HepG2 (cell line): ENCODE data around the gene OSER1. TPM values are rescaled to one million over a fixed set of nuclear protein-coding genes. Genes with fewer than 3 reads are reported as not detected.

Experiments
- AHR ChIP-seq: IDR thresholded peaks from 2 replicates; pipeline ENCODE4 v1.6.1; 2018; ENCODE audit warnings: missing genetic modification reagents, missing compliant biosample characterization
- CBX2 ChIP-seq, 2 experiments: fragments of 200-600 bp in 1 of 2; sonication (generic); formaldehyde crosslinking in 1 of 2; IDR thresholded peaks; 2 replicates each; pipeline versions ENCODE4 v1.7.0 to v1.8.1; 2018 to 2022; ENCODE audit warnings: low read depth in 2 of 2, low read length in 1 of 2, mild to moderate bottlenecking in 1 of 2, missing genetic modification reagents in 1 of 2
- CCDC6 ChIP-seq: sonication (generic); formaldehyde crosslinking; IDR thresholded peaks from 2 replicates; pipeline ENCODE4 v1.8.1; 2022; ENCODE audit warnings: mild to moderate bottlenecking, missing genetic modification reagents, moderate library complexity
- ERF ChIP-seq: IDR thresholded peaks from 2 replicates; pipeline ENCODE4 v1.6.1; 2018; ENCODE audit warnings: missing biosample characterization, missing genetic modification reagents
- ETV6 ChIP-seq: sonication (generic); formaldehyde crosslinking; conservative IDR thresholded peaks from 2 replicates; pipeline ENCODE4 v1.4.0; 2020; ENCODE audit warnings: missing genetic modification reagents
- HNF4G ChIP-seq, 2 experiments: sonication (generic) in 1 of 2; formaldehyde crosslinking in 1 of 2; IDR thresholded peaks; 2 replicates each; pipeline versions ENCODE4 v1.4.0 to v1.6.1; 2011 to 2020; ENCODE audit warnings: borderline replicate concordance in 2 of 2, low read depth in 2 of 2, mild to moderate bottlenecking in 2 of 2, low read length in 1 of 2, missing genetic modification reagents in 1 of 2, moderate library complexity in 1 of 2
- HNRNPK ChIP-seq: fragments of 200-400 bp; formaldehyde crosslinking; IDR thresholded peaks from 2 replicates; pipeline ENCODE4 v1.6.1; 2018; ENCODE audit warnings: low read length, low read depth, moderate library complexity, mild to moderate bottlenecking; ENCODE audit not compliant: poor library complexity, severe bottlenecking
- KDM1A ChIP-seq: IDR thresholded peaks from 2 replicates; pipeline ENCODE4 v1.6.1; 2016; ENCODE audit warnings: missing compliant biosample characterization
- REL ChIP-seq: sonication (generic); formaldehyde crosslinking; conservative IDR thresholded peaks from 2 replicates; pipeline ENCODE4 v1.8.0; 2022; ENCODE audit warnings: mild to moderate bottlenecking, missing genetic modification reagents, moderate library complexity
- SCMH1 ChIP-seq: sonication (generic); formaldehyde crosslinking; IDR thresholded peaks from 2 replicates; pipeline ENCODE4 v1.9.0; 2021; ENCODE audit warnings: missing genetic modification reagents, mild to moderate bottlenecking, borderline replicate concordance
- SP2 ChIP-seq: sonication (generic); formaldehyde crosslinking; IDR thresholded peaks from 2 replicates; pipeline ENCODE4 v1.5.1; 2020; ENCODE audit warnings: mild to moderate bottlenecking, missing genetic modification reagents
- TOE1 ChIP-seq: sonication (generic); formaldehyde crosslinking; IDR thresholded peaks from 2 replicates; pipeline ENCODE4 v1.4.0; 2020; ENCODE audit warnings: mild to moderate bottlenecking, missing genetic modification reagents
- ZFP41 ChIP-seq: sonication (generic); formaldehyde crosslinking; IDR thresholded peaks from 2 replicates; pipeline ENCODE4 v1.4.0; 2020; ENCODE audit warnings: mild to moderate bottlenecking, missing genetic modification reagents, borderline replicate concordance
- ZMAT3 ChIP-seq: sonication (generic); formaldehyde crosslinking; conservative IDR thresholded peaks from 2 replicates; pipeline ENCODE4 v1.7.0; 2021; ENCODE audit warnings: missing genetic modification reagents
- ZNF530 ChIP-seq: sonication (generic); formaldehyde crosslinking; IDR thresholded peaks from 2 replicates; pipeline ENCODE4 v1.5.0; 2020; ENCODE audit warnings: low read depth, mild to moderate bottlenecking, missing genetic modification reagents
- ZNF674 ChIP-seq: sonication (generic); formaldehyde crosslinking; IDR thresholded peaks from 2 replicates; pipeline ENCODE4 v1.5.0; 2020; ENCODE audit warnings: low read depth, mild to moderate bottlenecking, missing genetic modification reagents
- ZNF747 ChIP-seq: sonication (generic); formaldehyde crosslinking; IDR thresholded peaks from 2 replicates; pipeline ENCODE4 v1.8.1; 2023; ENCODE audit warnings: missing genetic modification reagents, mild to moderate bottlenecking, borderline replicate concordance
- polyA plus RNA-seq, 8 experiments: library from polyadenylated mRNA; depleted of rRNA in 3 of 8; stranded (reverse) in 7 of 8; unstranded in 1 of 8; fragments of >200 nt; fragmentation: Illumina TruSeq in 4 of 8; extraction: Trizol in 4 of 8; gene quantifications; 2 replicates each; pipeline versions ENCODE4 v1.2.1 to v1.2.3, GENCODE V29; 2011 to 2016; ENCODE audit warnings: low read depth in 4 of 8, missing spikeins in 1 of 8, mixed read lengths in 1 of 8; ENCODE audit not compliant: insufficient read depth in 1 of 8
- total RNA-seq, 5 experiments: library from RNA; depleted of rRNA; stranded (reverse); fragments of >200 nt; fragmentation: Illumina TruSeq; extraction: Trizol; gene quantifications; 2 replicates each; pipeline ENCODE4 v1.2.3, GENCODE V29; 2016; ENCODE audit warnings: low read depth in 1 of 5
- TF ChIP-seq, protein P1 (sequence below): sonication (generic); formaldehyde crosslinking; IDR thresholded peaks from 2 replicates; pipeline ENCODE4 v1.4.0; 2020; ENCODE audit warnings: missing genetic modification reagents, borderline replicate concordance
- TF ChIP-seq, protein P2 (sequence below): sonication (generic); formaldehyde crosslinking; IDR thresholded peaks from 2 replicates; pipeline ENCODE4 v1.4.0; 2020; ENCODE audit warnings: mild to moderate bottlenecking, missing genetic modification reagents

OSER1 gene
- total and polyA plus RNA-seq, 2 of the 13 experiments (the other 11 are each of a cell fraction or from before 2014, with no cell fraction given), result 71.2 to 71.5 TPM

DNA sequence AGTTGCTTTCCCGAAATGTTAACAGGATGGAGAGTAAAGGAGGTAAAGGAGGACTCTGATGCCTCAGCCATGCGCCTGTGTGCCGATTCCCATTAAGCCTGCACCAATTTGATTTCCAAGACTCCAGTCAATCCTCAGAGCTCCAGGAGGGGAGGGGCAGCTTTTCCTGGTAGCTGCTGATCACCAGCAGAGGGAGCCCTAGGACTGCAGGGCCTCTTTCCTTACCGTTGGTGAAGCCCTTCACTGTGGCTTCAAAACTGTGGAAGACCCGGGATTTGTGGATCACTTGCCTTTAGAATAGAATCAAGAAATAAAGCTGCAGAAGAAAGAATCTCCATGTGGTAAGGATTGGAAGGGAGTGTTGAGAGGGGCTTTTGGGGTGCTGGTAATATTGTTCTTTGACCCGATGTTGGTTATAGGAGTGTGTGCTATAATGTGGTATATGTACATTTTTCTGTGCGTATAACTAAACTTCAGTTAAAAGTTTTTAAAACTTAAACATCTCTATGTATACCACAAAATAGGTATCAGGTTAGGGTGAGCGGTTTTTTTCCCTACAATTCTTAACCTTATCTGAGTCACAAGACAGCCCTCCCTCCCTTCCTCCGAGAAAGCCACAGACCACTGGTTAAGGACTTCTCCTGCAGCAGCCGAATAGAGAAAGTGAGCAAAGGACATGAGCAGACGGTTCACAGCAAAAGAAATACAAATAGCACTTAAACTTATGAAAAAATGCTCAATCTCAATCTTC lies 6.9 kb upstream of the OSER1 start (continued):
- TF ChIP-seq TOE1 (CRISPR knock-in tag) (no peak), SCMH1 (CRISPR knock-in tag) (no peak), ZFP41 (CRISPR knock-in tag) (no peak), ERF (CRISPR knock-in tag) (peak; percentile 88), REL (CRISPR knock-in tag) (no peak), SP2 (CRISPR knock-in tag) (no peak), ZNF747 (CRISPR knock-in tag) (no peak), AHR (CRISPR knock-in tag) (0 out of 2 replicates have a peak, but pooled peaks have one; percentile 71), CCDC6 (no peak), ETV6 (CRISPR knock-in tag) (no peak; the same call in 1 of the 2 replicates), ZNF674 (CRISPR knock-in tag) (no peak), CBX2 (IDR thresholded peaks at IDR 0.05; ENCODE audit: low read depth, low read length) (no peak), CBX2 (CRISPR knock-in tag; IDR thresholded peaks at IDR 0.05; ENCODE audit: low read depth) (no peak), HNF4G (IDR thresholded peaks at IDR 0.05; ENCODE audit: borderline replicate concordance, low read depth, low read length) (no peak), HNF4G (CRISPR knock-in tag; IDR thresholded peaks at IDR 0.05; ENCODE audit: borderline replicate concordance, low read depth) (no peak), KDM1A (CRISPR knock-in tag) (no peak), HNRNPK (no peak), ZNF530 (CRISPR knock-in tag) (no peak), ZMAT3 (CRISPR knock-in tag) (no peak)
- TF ChIP-seq, protein P1, sequence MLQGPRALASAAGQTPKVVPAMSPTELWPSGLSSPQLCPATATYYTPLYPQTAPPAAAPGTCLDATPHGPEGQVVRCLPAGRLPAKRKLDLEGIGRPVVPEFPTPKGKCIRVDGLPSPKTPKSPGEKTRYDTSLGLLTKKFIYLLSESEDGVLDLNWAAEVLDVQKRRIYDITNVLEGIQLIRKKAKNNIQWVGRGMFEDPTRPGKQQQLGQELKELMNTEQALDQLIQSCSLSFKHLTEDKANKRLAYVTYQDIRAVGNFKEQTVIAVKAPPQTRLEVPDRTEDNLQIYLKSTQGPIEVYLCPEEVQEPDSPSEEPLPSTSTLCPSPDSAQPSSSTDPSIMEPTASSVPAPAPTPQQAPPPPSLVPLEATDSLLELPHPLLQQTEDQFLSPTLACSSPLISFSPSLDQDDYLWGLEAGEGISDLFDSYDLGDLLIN (CRISPR knock-in tag), result no peak
- TF ChIP-seq, protein P2, sequence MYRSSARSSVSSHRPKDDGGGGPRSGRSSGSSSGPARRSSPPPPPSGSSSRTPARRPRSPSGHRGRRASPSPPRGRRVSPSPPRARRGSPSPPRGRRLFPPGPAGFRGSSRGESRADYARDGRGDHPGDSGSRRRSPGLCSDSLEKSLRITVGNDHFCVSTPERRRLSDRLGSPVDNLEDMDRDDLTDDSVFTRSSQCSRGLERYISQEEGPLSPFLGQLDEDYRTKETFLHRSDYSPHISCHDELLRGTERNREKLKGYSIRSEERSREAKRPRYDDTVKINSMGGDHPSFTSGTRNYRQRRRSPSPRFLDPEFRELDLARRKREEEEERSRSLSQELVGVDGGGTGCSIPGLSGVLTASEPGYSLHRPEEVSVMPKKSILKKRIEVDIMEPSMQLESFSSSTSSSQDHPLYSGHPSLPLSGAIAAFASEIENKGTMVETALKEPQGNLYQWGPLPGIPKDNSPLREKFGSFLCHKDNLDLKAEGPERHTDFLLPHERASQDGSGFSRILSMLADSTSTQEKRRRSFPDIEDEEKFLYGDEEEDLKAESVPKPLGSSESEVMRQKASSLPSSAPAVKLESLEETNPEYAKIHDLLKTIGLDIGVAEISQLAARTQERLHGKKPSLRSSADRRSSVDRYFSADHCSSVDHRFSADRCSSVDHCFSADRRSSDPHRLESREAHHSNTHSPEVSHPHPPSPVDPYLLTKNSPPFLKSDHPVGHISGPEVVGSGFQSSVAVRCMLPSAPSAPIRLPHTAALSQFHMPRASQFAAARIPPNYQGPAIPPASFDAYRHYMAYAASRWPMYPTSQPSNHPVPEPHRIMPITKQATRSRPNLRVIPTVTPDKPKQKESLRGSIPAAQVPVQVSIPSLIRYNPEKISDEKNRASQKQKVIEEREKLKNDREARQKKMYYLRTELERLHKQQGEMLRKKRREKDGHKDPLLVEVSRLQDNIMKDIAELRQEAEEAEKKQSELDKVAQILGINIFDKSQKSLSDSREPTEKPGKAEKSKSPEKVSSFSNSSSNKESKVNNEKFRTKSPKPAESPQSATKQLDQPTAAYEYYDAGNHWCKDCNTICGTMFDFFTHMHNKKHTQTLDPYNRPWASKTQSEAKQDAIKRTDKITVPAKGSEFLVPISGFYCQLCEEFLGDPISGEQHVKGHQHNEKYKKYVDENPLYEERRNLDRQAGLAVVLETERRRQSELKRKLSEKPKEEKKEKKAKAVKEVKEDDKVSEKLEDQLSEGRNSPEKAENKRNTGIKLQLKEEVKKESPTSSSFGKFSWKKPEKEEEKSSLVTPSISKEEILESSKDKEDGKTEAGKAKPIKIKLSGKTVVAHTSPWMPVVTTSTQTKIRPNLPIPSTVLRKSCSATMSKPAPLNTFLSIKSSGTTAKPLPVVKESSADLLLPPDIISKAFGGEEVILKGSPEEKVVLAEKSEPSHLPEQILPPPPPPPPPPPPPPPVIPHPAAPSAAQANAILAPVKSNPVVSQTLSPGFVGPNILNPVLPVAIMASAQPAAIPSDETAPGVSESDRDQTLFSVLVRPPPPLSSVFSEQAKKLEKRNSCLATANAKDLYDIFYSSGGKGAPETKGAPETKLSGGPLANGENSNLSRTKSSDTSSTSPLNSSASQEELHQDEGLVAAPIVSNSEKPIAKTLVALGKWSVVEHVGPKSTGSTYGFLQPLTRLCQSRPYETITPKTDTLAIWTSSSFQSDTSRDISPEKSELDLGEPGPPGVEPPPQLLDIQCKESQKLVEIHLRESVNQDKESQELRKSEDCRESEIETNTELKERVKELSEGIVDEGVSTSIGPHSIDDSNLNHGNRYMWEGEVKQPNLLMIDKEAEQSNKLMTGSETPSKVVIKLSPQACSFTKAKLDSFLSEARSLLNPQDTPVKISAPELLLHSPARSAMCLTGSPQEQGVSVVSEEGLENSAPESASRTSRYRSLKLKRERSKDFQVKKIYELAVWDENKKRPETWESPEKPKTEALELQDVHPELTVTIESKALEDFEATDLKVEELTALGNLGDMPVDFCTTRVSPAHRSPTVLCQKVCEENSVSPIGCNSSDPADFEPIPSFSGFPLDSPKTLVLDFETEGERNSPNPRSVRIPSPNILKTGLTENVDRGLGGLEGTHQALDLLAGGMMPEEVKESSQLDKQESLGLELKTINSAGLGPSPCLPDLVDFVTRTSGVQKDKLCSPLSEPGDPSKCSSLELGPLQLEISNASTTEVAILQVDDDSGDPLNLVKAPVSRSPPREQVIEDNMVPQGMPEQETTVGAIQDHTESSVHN (CRISPR knock-in tag), result no peak
